IMR-90 (cell line): ENCODE data around the gene C10orf105. TPM values are rescaled to one million over a fixed set of nuclear protein-coding genes. Genes with fewer than 3 reads are reported as not detected.

Source experiments
- ATAC-seq: fragments of 200-7000 bp; cut with Tn5 transposase; 2 replicates; pipeline ENCODE4 v1.9.1; 2020; ENCODE audit warnings: low read depth, mild to moderate bottlenecking, moderate library complexity
- BruUV-seq: library from RNA; stranded (reverse); fragments of 400-500 nt; replicated peaks from 2 replicates; lab custom pipeline; 2021; lab: Mats Ljungman, UMichigan
- CTCF ChIA-PET: fragments of 300-600 bp; formaldehyde crosslinking; extraction: SDS; loops from one replicate; lab custom pipeline; 2021; ENCODE audit warnings: antibody characterized with exemption; lab: Yijun Ruan, JAX
- POLR2A ChIA-PET: fragments of 300-600 bp; sonication (Branson Sonifier 250); formaldehyde crosslinking; loops from one replicate; lab custom pipeline; 2022; ENCODE audit warnings: antibody characterized with exemption; ENCODE audit not compliant: unreplicated experiment; lab: Charles Lee
- DNase-seq: peaks from one replicate; pipeline ENCODE4 v3.0.0; 2013
- H2AFZ ChIP-seq: replicated peaks from 2 replicates; pipeline ENCODE3; 2013; ENCODE audit warnings: low read length, mild to moderate bottlenecking; ENCODE audit not compliant: poor library complexity
- H2AK5ac ChIP-seq: 2 replicates; pipeline ENCODE4 v1.6.1; 2013; ENCODE audit warnings: low read depth, low read length, inconsistent platforms
- H2AK9ac ChIP-seq: replicated peaks from 2 replicates; pipeline ENCODE3; 2013; ENCODE audit warnings: mild to moderate bottlenecking, low read depth, low read length, moderate library complexity; ENCODE audit not compliant: poor library complexity
- H2BK120ac ChIP-seq: 2 replicates; pipeline ENCODE4 v1.6.1; 2013; ENCODE audit warnings: low read depth, low read length, inconsistent platforms
- H2BK15ac ChIP-seq: 3 replicates; pipeline ENCODE4 v1.6.1; 2013; ENCODE audit warnings: low read depth, low read length, inconsistent platforms
- H2BK20ac ChIP-seq: 2 replicates; pipeline ENCODE4 v1.6.1; 2013; ENCODE audit warnings: low read depth, mild to moderate bottlenecking, inconsistent platforms, low read length, moderate library complexity
- H2BK5ac ChIP-seq: 2 replicates; pipeline ENCODE4 v1.6.1; 2013; ENCODE audit warnings: mild to moderate bottlenecking, low read depth, low read length, inconsistent platforms; ENCODE audit not compliant: poor library complexity, severe bottlenecking
- H3K14ac ChIP-seq: replicated peaks from 2 replicates; pipeline ENCODE4 v1.6.1; 2013; ENCODE audit warnings: low read depth, low read length, inconsistent platforms
- H3K18ac ChIP-seq: 2 replicates; pipeline ENCODE4 v1.6.1; 2013; ENCODE audit warnings: low read depth, low read length, control low read depth
- H3K23ac ChIP-seq: 2 replicates; pipeline ENCODE4 v1.6.1; 2013; ENCODE audit warnings: low read depth, low read length, inconsistent platforms
- H3K27ac ChIP-seq: 2 replicates; pipeline ENCODE4 v1.5.1; 2013; ENCODE audit warnings: mild to moderate bottlenecking, control low read depth, low read length; ENCODE audit not compliant: insufficient read depth
- H3K27me3 ChIP-seq: 2 replicates; pipeline ENCODE4 v1.6.1; 2013; ENCODE audit warnings: low read length; ENCODE audit not compliant: control insufficient read depth, insufficient read depth
- H3K36me3 ChIP-seq: 2 replicates; pipeline ENCODE4 v1.6.1; 2013; ENCODE audit warnings: low read length, mixed read lengths; ENCODE audit not compliant: control insufficient read depth, insufficient read depth
- H3K4ac ChIP-seq: 2 replicates; pipeline ENCODE4 v1.6.1; 2013; ENCODE audit warnings: low read depth, low read length, inconsistent platforms
- H3K4me1 ChIP-seq: 2 replicates; pipeline ENCODE4 v1.6.1; 2013; ENCODE audit warnings: low read length, mixed read lengths; ENCODE audit not compliant: control insufficient read depth, insufficient read depth
- H3K4me2 ChIP-seq: 2 replicates; pipeline ENCODE4 v1.6.1; 2013; ENCODE audit warnings: low read depth, mild to moderate bottlenecking, control low read depth, low read length, moderate library complexity
- H3K4me3 ChIP-seq: 2 replicates; pipeline ENCODE4 v1.5.1; 2013; ENCODE audit warnings: low read depth, mild to moderate bottlenecking, control low read depth, low read length, moderate library complexity; ENCODE audit not compliant: insufficient read depth
- H3K56ac ChIP-seq: 2 replicates; pipeline ENCODE4 v1.6.1; 2013; ENCODE audit warnings: low read length, inconsistent platforms; ENCODE audit not compliant: insufficient read depth; ENCODE audit errors: extremely low read depth
- H3K79me1 ChIP-seq, 2 experiments: 2 replicates each; pipeline ENCODE4 v1.6.1; 2013; ENCODE audit warnings: low read length in 2 of 2, inconsistent platforms in 1 of 2, low read depth in 1 of 2
- H3K9ac ChIP-seq: 2 replicates; pipeline ENCODE4 v1.6.1; 2013; ENCODE audit warnings: low read depth, low read length, control low read depth
- H3K9me1 ChIP-seq: 2 replicates; pipeline ENCODE4 v1.6.1; 2013; ENCODE audit warnings: low read length, inconsistent platforms; ENCODE audit not compliant: insufficient read depth
- H3K9me3 ChIP-seq: 2 replicates; pipeline ENCODE4 v1.6.1; 2013; ENCODE audit warnings: low read length; ENCODE audit not compliant: control insufficient read depth, insufficient read depth
- H4K20me1 ChIP-seq: 2 replicates; pipeline ENCODE4 v1.6.1; 2013; ENCODE audit warnings: low read length, inconsistent platforms; ENCODE audit not compliant: insufficient read depth
- H4K5ac ChIP-seq: 2 replicates; pipeline ENCODE4 v1.6.1; 2013; ENCODE audit warnings: mild to moderate bottlenecking, low read depth, low read length, control low read depth
- H4K8ac ChIP-seq, 2 experiments: 2 replicates each; pipeline ENCODE4 v1.6.1; 2013; ENCODE audit warnings: low read depth in 2 of 2, low read length in 2 of 2, control low read depth in 1 of 2, inconsistent platforms in 1 of 2
- H4K91ac ChIP-seq: 2 replicates; pipeline ENCODE4 v1.6.1; 2013; ENCODE audit warnings: low read depth, low read length, inconsistent platforms; ENCODE audit not compliant: insufficient read depth
- CHD1 ChIP-seq: IDR thresholded peaks from 2 replicates; pipeline ENCODE4 v1.6.1; 2012; ENCODE audit warnings: low read depth, low read length, improper control_type of control experiment
- CTCF ChIP-seq: conservative IDR thresholded peaks from 2 replicates; pipeline ENCODE4 v1.5.1; 2012; ENCODE audit warnings: mild to moderate bottlenecking, low read depth, low read length, improper control_type of control experiment
- NFE2L2 ChIP-seq: fragments of 150-350 bp; IDR thresholded peaks from 2 replicates; pipeline ENCODE4 v1.6.1; 2016; ENCODE audit warnings: low read depth, mild to moderate bottlenecking, low read length
- RAD21 ChIP-seq: IDR thresholded peaks from 2 replicates; pipeline ENCODE4 v1.6.1; 2012; ENCODE audit warnings: low read length, improper control_type of control experiment
- RCOR1 ChIP-seq: IDR thresholded peaks from 2 replicates; pipeline ENCODE4 v1.6.1; 2012; ENCODE audit warnings: mild to moderate bottlenecking, low read length, improper control_type of control experiment; ENCODE audit not compliant: insufficient replicate concordance
- RFX5 ChIP-seq: IDR thresholded peaks from 2 replicates; pipeline ENCODE4 v1.8.0; 2012; ENCODE audit warnings: low read depth, mild to moderate bottlenecking, low read length, moderate library complexity
- WGBS, 2 experiments: methylation state at CpG; one replicate each; pipeline versions ENCODE4 v1.1.5 to v1.1.7; 2013; ENCODE audit warnings: missing lambda C conversion rate in 2 of 2; ENCODE audit not compliant: insufficient read length in 1 of 2; ENCODE audit errors: extremely low coverage in 2 of 2; 5-methylcytosine and 5-hydroxymethylcytosine counted together
- dilution Hi-C: fragments of 300-500 bp; cut with HindIII; formaldehyde crosslinking; loops from one replicate; pipeline ENCODE4 v1.14.3; 2018; ENCODE audit warnings: low sequenced_read_pairs; ENCODE audit not compliant: unreplicated experiment
- in situ Hi-C: fragments of 300-500 bp; cut with MboI; formaldehyde crosslinking; loops from 3 replicates; pipeline ENCODE4 v1.14.3; 2019; ENCODE audit warnings: low sequenced_read_pairs, inconsistent platforms, mixed read lengths
- intact Hi-C: fragments of 100-400 bp; cut with micrococcal nuclease; formaldehyde crosslinking; loops from 2 replicates; pipeline ENCODE4 v1.10.0; 2022
- polyA plus RNA-seq, 3 experiments: library from polyadenylated mRNA; depleted of rRNA; stranded (reverse); fragments of >200 nt; gene quantifications; 2 replicates each; pipeline ENCODE4 v1.2.3, GENCODE V29; 2012; ENCODE audit warnings: low replicate concordance in 1 of 3
- total RNA-seq: library from RNA; depleted of rRNA; stranded (reverse); fragments of >200 nt; gene quantifications from 2 replicates; pipeline ENCODE4 v1.2.3, GENCODE V29; 2012

The C10orf105 gene
- total and polyA plus RNA-seq, 2 of the 4 experiments (the other 2 are of a cell fraction) = under 0.01 TPM; not detected in 1

- DNase-seq = no peak
- intact Hi-C loops = loop anchor here (2.0 kb wide), 1 partner anchor 39 kb away; no protein-coding TSS in a partner anchor
- peak; percentile 50 for ATAC-seq
- BruUV-seq = no TSS peak
- Histone ChIP-seq H3K27me3 (peaks cover 8% of the 10 kb centered on the region), H2BK120ac (no peak overlapping the region), H3K9ac (no peak overlapping the region), H3K56ac (no peak overlapping the region), H4K8ac (no peak overlapping the region), H4K91ac (no peak overlapping the region), H4K20me1 (no peaks in the 10 kb centered on the region), H2BK5ac (no peak overlapping the region), H4K5ac (no peak overlapping the region; the same call in 1 of the 2 replicates), H2AFZ (no peak overlapping the region), H3K27ac (peak overlapping the region; percentile 54; the same call in 1 of the 2 replicates), H3K36me3 (no peaks in the 10 kb centered on the region), H3K9me3 (no peaks in the 10 kb centered on the region), H3K4me3 (no peak overlapping the region), H2BK20ac (no peak overlapping the region), H3K4ac (no peak overlapping the region), H3K18ac (no peak overlapping the region; the same call in 1 of the 2 replicates), H3K9me1 (no peaks in the 10 kb centered on the region), H3K4me1 (peaks cover 9% of the 10 kb centered on the region; the same call in 1 of the 2 replicates), H2AK5ac (no peak overlapping the region), H2AK9ac (no peak overlapping the region), H3K4me2 (no peak overlapping the region; the same call in 1 of the 2 replicates), H2BK15ac (no peak overlapping the region), H3K23ac (no peak overlapping the region), H3K14ac (no peak overlapping the region), H3K79me1 (no peaks in the 10 kb centered on the region)
- dilution Hi-C loops = no loop called here
- CTCF ChIA-PET = no interaction called here
- TF ChIP-seq RFX5 (no peak), RCOR1 (no peak), CTCF (no peak), NFE2L2 (no peak), CHD1 (no peak), RAD21 (no peak)
- WGBS, 2 experiments = 0% methylated on average over 1 of the region's 8 CpGs; no CpG with 5 or more reads in 1 of the 2 experiments
- in situ Hi-C loops = no loop called here
- POLR2A ChIA-PET = no interaction called here
Measured at GRCh38 chr10:71727738-71728737, 8.5 kb upstream of the C10orf105 start.
